BE2C (cell line): ENCODE results near the gene USP48.

Experiments
- DNase-seq: peaks from one replicate; pipeline ENCODE4 v3.0.0-alpha.2; 2020
- H3K27me3 ChIP-seq: fragments of 250-450 bp; sonication (Bioruptor Pico); 2 replicates; pipeline ENCODE4 v1.5.1; 2020; ENCODE audit warnings: mild to moderate bottlenecking
- H3K36me3 ChIP-seq: fragments of 250-450 bp; sonication (Bioruptor Pico); 2 replicates; pipeline ENCODE4 v1.5.1; 2020; ENCODE audit warnings: mild to moderate bottlenecking
- H3K4me1 ChIP-seq: fragments of 250-450 bp; sonication (Bioruptor Pico); 2 replicates; pipeline ENCODE4 v1.5.1; 2020
- H3K4me3 ChIP-seq: 2 replicates; pipeline ENCODE4 v1.5.1; 2011; ENCODE audit warnings: low read depth, low read length
- H3K9me3 ChIP-seq: fragments of 250-450 bp; sonication (Bioruptor Pico); 2 replicates; pipeline ENCODE4 v1.5.1; 2020
- TF ChIP-seq, protein P1 (sequence below): IDR thresholded peaks from 2 replicates; pipeline ENCODE4 v1.5.1; 2012; ENCODE audit warnings: mild to moderate bottlenecking, low read depth, low read length

Gene USP48

DNA sequence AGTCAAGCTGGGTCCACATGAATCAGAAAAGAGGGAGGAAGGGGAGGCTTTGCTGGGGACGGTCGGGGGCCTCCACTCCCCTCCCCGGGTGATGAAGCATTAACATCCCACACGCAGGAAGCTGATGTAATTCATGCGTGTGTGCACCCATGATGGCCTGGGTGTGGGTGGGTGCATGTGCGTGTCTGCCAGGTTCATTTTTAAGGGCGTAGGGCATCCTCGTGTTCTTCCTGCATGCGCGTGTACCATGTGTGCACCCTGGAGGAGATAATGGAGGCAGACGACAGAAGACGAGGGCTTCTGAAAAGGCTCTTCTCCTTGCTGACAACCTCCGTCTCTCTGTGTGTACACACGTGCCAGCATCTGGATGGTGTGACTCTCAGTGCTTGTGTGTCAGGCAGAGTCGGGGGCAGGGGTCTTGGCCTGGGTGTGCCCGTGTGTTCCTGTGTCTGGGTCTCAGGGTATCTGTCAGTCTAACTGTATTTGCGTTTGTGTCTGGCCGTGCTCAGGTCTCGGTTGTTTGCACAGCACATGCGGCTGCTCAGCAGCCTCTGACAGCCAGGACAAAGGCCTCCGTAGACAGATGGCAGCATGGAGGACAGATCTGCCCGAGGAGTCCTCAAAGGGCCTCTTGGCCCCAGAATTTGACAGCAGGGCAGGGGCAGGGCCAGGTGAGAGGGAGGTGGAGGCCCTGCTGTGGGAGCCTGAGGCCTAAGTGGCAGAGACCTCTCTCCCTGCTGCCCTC lies 116.2 kb downstream of the USP48 start:
- no peaks in the 10 kb centered on the region for H3K4me1 ChIP-seq

DNA sequence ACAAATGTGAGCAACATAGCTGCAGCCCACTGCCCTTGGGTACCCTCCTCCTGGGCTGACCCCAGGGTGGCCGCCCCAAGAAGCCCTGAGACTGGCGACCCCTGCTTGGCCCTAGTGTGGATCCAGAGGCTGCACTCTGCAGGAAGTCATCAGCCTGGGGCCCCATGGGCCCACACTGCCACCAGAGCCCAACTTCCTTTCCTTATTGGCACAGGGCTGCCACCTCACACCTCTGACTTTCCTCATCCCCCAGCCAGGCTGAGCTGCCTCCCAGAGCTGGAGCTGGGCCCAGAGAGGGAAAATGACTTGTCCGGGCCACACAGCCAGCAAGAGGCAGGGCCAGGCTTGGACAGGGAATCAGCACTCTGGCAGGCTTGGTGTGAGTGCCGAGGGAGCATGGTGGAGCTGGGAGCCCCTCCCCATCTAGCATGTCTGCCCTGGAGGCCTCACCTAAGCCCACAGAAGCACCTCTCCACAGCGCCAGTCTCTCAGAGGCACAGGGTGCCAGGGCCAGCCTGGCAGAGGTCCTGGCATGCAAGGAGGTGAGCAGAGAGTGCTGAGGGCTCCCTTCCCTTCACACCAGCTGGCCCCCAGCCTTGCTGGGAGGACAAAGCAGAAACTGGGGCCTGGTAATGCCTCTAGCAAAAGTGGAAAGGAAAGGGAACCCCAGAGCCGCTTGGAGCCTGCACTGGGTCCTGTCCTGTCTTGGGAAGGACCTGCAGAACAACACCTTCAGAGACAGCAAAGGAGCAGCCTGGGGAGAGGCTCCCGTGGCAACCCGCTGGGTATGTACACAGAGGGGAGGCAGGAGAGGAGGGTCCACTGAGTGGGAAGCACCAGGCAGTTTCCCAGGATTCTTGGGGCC lies 117.0 kb downstream of the USP48 start:
- no peak for DNase-seq
- H3K36me3 ChIP-seq: no peaks in the 10 kb centered on the region
- H3K4me3 ChIP-seq: no peak overlapping the region
- no peaks in the 10 kb centered on the region for H3K4me1 ChIP-seq
- H3K9me3 ChIP-seq: no peaks in the 10 kb centered on the region
- no peaks in the 10 kb centered on the region for H3K27me3 ChIP-seq
- TF ChIP-seq, protein P1, sequence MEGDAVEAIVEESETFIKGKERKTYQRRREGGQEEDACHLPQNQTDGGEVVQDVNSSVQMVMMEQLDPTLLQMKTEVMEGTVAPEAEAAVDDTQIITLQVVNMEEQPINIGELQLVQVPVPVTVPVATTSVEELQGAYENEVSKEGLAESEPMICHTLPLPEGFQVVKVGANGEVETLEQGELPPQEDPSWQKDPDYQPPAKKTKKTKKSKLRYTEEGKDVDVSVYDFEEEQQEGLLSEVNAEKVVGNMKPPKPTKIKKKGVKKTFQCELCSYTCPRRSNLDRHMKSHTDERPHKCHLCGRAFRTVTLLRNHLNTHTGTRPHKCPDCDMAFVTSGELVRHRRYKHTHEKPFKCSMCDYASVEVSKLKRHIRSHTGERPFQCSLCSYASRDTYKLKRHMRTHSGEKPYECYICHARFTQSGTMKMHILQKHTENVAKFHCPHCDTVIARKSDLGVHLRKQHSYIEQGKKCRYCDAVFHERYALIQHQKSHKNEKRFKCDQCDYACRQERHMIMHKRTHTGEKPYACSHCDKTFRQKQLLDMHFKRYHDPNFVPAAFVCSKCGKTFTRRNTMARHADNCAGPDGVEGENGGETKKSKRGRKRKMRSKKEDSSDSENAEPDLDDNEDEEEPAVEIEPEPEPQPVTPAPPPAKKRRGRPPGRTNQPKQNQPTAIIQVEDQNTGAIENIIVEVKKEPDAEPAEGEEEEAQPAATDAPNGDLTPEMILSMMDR: no peak

More for the DNA sequence above, 116.2 kb downstream of the USP48 start:
- TF ChIP-seq, protein P1: no peak
- Histone ChIP-seq H3K36me3 (no peaks in the 10 kb centered on the region), H3K4me3 (no peak overlapping the region), H3K27me3 (no peaks in the 10 kb centered on the region), H3K9me3 (no peaks in the 10 kb centered on the region)
- DNase-seq: no peak

DNA sequence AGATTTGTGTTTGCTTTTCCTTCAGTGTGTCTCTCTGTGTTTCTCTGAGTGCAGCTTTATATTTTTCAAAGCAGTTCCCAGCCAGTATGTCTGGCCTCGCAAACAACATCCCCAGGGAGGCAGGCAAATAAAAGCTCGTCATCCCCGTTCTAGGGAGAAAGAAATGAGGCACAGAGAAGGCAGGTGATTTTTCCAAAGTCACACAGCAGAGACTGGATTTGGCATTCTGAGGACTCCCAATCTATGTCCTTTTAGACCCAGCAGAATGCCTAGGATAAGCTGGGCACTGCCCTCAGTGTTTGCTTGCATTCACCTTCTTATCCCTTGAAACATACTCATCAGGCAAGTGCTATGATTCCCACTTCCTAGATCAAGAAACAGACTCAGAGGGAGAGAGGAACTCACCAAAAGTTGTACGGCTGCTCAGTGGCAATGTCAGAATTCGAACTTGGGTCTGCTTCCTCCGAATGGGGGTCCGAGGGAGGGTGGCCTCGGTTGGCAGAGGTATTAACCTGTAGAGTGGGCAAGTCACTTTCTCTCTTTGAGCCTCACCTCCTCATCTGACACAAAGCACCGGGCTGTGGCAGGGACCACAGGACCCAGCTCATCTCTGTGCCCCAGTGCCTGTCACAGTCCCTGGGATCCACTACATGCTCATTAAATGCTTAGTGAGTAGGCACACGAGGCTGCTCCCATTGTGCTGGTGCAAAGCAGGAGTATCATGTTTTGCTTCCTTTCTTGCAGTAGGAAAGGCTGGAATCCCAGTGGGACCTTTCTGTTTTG lies 118.0 kb downstream of the USP48 start:
- Histone ChIP-seq H3K27me3 (no peaks in the 10 kb centered on the region), H3K36me3 (no peaks in the 10 kb centered on the region), H3K4me1 (no peaks in the 10 kb centered on the region), H3K9me3 (no peaks in the 10 kb centered on the region), H3K4me3 (no peak overlapping the region)
- TF ChIP-seq, protein P1: no peak
- no peak for DNase-seq

DNA sequence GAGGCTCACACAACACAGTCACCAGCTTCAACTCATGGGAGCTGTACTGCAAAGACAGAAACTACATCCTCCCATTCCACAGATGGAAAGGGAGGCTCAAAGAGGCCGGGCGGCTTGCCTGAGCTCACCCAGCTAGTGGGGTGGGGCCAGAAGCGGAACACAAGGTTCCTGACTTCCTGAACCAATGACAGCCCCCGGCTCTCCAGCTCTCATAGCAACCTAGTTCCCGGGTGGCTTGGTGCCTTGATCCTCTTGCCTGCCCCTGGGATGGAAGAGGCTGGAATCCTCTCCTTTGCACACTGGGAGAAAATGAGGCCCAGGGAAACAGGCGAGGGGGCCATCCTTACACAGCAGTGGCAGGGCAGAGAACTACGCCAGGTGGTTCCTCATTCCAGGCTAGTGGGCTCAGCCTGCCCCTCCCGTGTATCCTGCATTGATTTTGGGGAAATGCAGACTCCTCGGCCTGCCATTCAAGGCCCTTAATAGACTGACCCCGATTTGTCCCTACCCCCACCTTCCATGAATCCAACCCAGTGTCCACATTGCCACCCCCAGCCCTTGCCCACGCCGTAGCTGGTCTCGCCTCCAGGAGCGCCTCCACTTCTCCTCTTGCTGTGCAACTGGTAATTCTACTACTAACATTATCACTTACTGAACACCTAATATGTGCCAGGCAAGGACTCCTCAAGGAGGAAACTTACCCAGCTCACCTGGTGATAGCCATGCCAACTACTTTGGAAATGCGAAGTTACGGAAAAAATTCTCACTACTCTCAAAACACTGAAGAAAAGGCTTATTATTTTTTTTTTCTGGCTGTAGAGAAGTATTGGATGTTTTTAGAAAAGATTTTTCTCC lies 118.8 kb downstream of the USP48 start:
- TF ChIP-seq, protein P1: no peak
- no peaks in the 10 kb centered on the region for H3K36me3 ChIP-seq
- no peak for DNase-seq
- no peaks in the 10 kb centered on the region for H3K9me3 ChIP-seq
- no peaks in the 10 kb centered on the region for H3K4me1 ChIP-seq
- no peak overlapping the region for H3K4me3 ChIP-seq
- H3K27me3 ChIP-seq: no peaks in the 10 kb centered on the region

DNA sequence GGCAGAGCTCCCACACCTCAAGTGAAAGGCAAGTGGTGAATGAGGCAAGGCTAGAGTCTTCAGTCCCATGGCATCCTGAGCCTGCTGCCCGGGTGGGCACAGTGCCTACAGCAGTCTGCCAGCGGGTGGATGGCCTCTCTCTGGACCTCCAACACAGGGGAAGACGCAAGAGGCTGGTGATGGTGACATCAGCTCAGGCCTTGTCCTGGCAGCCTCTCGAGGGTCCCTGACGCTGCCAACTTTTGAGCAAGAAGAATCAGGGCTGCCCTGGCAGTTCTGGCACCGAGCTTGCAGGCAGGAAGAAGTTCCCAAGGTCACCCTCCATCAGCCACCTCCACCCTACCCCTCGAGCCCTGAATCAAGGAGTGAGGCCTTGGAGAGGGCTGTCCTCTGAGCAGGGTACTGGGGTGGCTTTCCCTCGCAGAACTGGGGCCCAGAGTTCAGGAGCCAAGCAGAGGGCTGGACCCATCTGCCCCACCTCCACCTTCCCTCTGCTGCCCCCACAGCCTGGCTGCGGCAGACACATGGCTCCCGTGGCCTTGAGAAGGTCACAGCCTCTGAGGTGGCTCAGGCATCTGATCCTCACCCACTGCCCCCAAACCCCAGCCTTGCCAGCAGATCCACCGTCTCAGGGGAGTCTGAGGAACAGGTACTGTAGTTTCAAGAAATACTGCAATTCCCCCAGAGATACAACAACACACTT lies 119.5 kb downstream of the USP48 start:
- Histone ChIP-seq H3K4me1 (no peaks in the 10 kb centered on the region), H3K9me3 (no peaks in the 10 kb centered on the region), H3K4me3 (no peak overlapping the region), H3K36me3 (no peaks in the 10 kb centered on the region), H3K27me3 (no peaks in the 10 kb centered on the region)
- TF ChIP-seq, protein P1: no peak
- no peak for DNase-seq
